ENCODE results near the gene ERP27.

The ERP27 gene

DNA sequence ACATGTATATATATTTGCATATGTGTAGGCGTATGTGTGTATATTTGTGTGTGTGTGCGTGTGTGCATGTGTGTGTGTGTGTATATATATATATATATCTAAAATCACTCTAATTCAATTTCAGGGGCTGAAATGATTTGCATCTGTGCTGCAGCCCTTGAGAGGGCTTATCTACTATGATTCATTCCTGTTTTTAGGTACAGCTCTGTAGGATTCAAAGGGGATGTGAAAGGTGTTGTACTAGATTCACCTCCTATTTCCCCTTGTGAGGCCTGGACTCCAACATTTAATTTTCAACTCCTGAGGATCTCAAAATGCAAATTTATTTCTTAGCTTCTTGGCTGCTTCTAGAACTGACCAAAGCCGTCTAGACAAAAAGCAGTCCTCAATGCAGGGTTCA lies 11.1 kb downstream of the ERP27 start:
- TF ChIP-seq, protein P1, sequence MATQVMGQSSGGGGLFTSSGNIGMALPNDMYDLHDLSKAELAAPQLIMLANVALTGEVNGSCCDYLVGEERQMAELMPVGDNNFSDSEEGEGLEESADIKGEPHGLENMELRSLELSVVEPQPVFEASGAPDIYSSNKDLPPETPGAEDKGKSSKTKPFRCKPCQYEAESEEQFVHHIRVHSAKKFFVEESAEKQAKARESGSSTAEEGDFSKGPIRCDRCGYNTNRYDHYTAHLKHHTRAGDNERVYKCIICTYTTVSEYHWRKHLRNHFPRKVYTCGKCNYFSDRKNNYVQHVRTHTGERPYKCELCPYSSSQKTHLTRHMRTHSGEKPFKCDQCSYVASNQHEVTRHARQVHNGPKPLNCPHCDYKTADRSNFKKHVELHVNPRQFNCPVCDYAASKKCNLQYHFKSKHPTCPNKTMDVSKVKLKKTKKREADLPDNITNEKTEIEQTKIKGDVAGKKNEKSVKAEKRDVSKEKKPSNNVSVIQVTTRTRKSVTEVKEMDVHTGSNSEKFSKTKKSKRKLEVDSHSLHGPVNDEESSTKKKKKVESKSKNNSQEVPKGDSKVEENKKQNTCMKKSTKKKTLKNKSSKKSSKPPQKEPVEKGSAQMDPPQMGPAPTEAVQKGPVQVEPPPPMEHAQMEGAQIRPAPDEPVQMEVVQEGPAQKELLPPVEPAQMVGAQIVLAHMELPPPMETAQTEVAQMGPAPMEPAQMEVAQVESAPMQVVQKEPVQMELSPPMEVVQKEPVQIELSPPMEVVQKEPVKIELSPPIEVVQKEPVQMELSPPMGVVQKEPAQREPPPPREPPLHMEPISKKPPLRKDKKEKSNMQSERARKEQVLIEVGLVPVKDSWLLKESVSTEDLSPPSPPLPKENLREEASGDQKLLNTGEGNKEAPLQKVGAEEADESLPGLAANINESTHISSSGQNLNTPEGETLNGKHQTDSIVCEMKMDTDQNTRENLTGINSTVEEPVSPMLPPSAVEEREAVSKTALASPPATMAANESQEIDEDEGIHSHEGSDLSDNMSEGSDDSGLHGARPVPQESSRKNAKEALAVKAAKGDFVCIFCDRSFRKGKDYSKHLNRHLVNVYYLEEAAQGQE (IDR thresholded peaks at IDR 0.05; ENCODE audit: low read depth), result no peak

DNA sequence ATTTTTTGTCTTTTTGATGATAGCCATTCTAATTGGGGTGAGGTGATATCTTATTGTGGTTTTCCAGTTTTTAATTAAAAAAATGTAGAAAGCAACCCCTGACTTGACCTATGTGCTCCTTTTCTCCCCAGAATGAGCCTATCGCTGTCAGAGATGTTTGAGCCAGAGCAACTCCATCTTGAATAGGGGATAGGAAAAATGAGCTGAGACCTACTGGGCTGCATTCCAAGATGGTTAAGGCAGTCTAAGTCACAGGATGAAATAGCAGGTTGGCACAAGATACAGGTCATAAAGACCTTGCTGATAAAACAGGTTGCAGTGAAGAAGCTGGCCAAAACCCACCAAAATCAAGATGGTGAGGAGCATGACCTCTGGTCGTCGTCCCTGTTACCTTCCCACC lies 13.8 kb downstream of the ERP27 start:
- no peak for TF ChIP-seq FOXM1 (IDR thresholded peaks at IDR 0.05; ENCODE audit: borderline replicate concordance, low read depth)
- TF ChIP-seq TEAD4 (IDR thresholded peaks at IDR 0.05), result no peak
- no peak for TF ChIP-seq EGR1 (IDR thresholded peaks at IDR 0.05)
- TF ChIP-seq CREB1 (IDR thresholded peaks at IDR 0.05; ENCODE audit: low read depth), result no peak
- TF ChIP-seq TAF1 (IDR thresholded peaks at IDR 0.05; ENCODE audit: low read depth), result no peak
- TF ChIP-seq, protein P1 (IDR thresholded peaks at IDR 0.05; ENCODE audit: low read depth), result no peak
- TF ChIP-seq YY1 (IDR thresholded peaks at IDR 0.05; ENCODE audit: low read depth), result no peak
- TF ChIP-seq EP300 (IDR thresholded peaks at IDR 0.05; ENCODE audit: borderline replicate concordance), result no peak
- TF ChIP-seq, protein P2, sequence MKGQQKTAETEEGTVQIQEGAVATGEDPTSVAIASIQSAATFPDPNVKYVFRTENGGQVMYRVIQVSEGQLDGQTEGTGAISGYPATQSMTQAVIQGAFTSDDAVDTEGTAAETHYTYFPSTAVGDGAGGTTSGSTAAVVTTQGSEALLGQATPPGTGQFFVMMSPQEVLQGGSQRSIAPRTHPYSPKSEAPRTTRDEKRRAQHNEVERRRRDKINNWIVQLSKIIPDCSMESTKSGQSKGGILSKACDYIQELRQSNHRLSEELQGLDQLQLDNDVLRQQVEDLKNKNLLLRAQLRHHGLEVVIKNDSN (IDR thresholded peaks at IDR 0.05), result no peak
- TF ChIP-seq CEBPB (IDR thresholded peaks at IDR 0.05), result no peak
- TF ChIP-seq TCF12 (IDR thresholded peaks at IDR 0.05; ENCODE audit: low read depth), result no peak
- TF ChIP-seq NFIC (IDR thresholded peaks at IDR 0.05), result no peak
- no peak for TF ChIP-seq RAD21 (IDR thresholded peaks at IDR 0.05; ENCODE audit: low read depth)
- no peak for TF ChIP-seq ZBTB7A (IDR thresholded peaks at IDR 0.05; ENCODE audit: low read depth)
- TF ChIP-seq MAX (IDR thresholded peaks at IDR 0.05), result no peak

DNA sequence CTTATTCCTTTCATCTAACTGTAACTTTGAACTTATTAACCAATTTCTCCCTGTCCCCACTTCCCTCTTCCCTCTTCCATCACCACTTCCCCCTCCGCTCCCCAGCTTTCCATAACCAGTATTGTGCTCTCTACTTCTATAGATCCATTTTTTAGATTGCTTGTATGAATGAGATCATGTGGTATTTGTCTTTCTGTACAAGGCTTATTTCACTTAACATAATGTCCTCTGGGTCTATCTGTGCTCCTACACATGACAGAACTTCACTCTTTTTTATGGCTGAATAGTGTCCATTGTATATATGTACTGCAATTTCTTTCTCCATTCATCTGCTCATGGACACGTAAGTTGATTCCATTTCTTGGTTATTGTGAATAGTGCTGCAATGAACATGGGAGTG lies 14.4 kb downstream of the ERP27 start:
- TF ChIP-seq NFIC (IDR thresholded peaks at IDR 0.05) (no peak), FOXM1 (IDR thresholded peaks at IDR 0.05; ENCODE audit: borderline replicate concordance, low read depth) (no peak), YY1 (IDR thresholded peaks at IDR 0.05; ENCODE audit: low read depth) (no peak), RAD21 (IDR thresholded peaks at IDR 0.05; ENCODE audit: low read depth) (no peak), MAX (IDR thresholded peaks at IDR 0.05) (no peak), CREB1 (IDR thresholded peaks at IDR 0.05; ENCODE audit: low read depth) (no peak), CEBPB (IDR thresholded peaks at IDR 0.05) (no peak), TAF1 (IDR thresholded peaks at IDR 0.05; ENCODE audit: low read depth) (no peak)

GRCh38 chr12:14921218-14921617 lies 17.1 kb downstream of the ERP27 start:
- TF ChIP-seq EGR1 (IDR thresholded peaks at IDR 0.05) (no peak), ZBTB7A (IDR thresholded peaks at IDR 0.05; ENCODE audit: low read depth) (no peak), NFIC (IDR thresholded peaks at IDR 0.05) (no peak), CEBPB (IDR thresholded peaks at IDR 0.05) (no peak)
- TF ChIP-seq, protein P1 (IDR thresholded peaks at IDR 0.05; ENCODE audit: low read depth), result no peak
- TF ChIP-seq, protein P2 (IDR thresholded peaks at IDR 0.05), result no peak

- TF ChIP-seq, protein P1 (IDR thresholded peaks at IDR 0.05; ENCODE audit: low read depth), result no peak
- no peak for TF ChIP-seq RAD21 (IDR thresholded peaks at IDR 0.05; ENCODE audit: low read depth)
- TF ChIP-seq CREB1 (IDR thresholded peaks at IDR 0.05; ENCODE audit: low read depth), result no peak
- no peak for TF ChIP-seq TEAD4 (IDR thresholded peaks at IDR 0.05)
- TF ChIP-seq TAF1 (IDR thresholded peaks at IDR 0.05; ENCODE audit: low read depth), result no peak
- TF ChIP-seq EP300 (IDR thresholded peaks at IDR 0.05; ENCODE audit: borderline replicate concordance), result no peak
- TF ChIP-seq EGR1 (IDR thresholded peaks at IDR 0.05), result no peak
- TF ChIP-seq, protein P2 (IDR thresholded peaks at IDR 0.05), result no peak
- no peak for TF ChIP-seq ZBTB7A (IDR thresholded peaks at IDR 0.05; ENCODE audit: low read depth)
- TF ChIP-seq YY1 (IDR thresholded peaks at IDR 0.05; ENCODE audit: low read depth), result no peak
- TF ChIP-seq FOXM1 (IDR thresholded peaks at IDR 0.05; ENCODE audit: borderline replicate concordance, low read depth), result no peak
- TF ChIP-seq NFIC (IDR thresholded peaks at IDR 0.05), result no peak
- TF ChIP-seq CEBPB (IDR thresholded peaks at IDR 0.05), result no peak
- TF ChIP-seq MAX (IDR thresholded peaks at IDR 0.05), result no peak
- no peak for TF ChIP-seq TCF12 (IDR thresholded peaks at IDR 0.05; ENCODE audit: low read depth)
Measured at GRCh38 chr12:14920475-14921126, 17.7 kb downstream of the ERP27 start.

Measured in Ishikawa (cell line).